SW480 (cell line): ENCODE data around the gene EED.

ENCODE experiments used
- DNase-seq: peaks from one replicate; pipeline ENCODE4 v3.0.0-alpha.2; 2016; ENCODE audit warnings: low spot score

EED gene, protein sequence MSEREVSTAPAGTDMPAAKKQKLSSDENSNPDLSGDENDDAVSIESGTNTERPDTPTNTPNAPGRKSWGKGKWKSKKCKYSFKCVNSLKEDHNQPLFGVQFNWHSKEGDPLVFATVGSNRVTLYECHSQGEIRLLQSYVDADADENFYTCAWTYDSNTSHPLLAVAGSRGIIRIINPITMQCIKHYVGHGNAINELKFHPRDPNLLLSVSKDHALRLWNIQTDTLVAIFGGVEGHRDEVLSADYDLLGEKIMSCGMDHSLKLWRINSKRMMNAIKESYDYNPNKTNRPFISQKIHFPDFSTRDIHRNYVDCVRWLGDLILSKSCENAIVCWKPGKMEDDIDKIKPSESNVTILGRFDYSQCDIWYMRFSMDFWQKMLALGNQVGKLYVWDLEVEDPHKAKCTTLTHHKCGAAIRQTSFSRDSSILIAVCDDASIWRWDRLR

DNA sequence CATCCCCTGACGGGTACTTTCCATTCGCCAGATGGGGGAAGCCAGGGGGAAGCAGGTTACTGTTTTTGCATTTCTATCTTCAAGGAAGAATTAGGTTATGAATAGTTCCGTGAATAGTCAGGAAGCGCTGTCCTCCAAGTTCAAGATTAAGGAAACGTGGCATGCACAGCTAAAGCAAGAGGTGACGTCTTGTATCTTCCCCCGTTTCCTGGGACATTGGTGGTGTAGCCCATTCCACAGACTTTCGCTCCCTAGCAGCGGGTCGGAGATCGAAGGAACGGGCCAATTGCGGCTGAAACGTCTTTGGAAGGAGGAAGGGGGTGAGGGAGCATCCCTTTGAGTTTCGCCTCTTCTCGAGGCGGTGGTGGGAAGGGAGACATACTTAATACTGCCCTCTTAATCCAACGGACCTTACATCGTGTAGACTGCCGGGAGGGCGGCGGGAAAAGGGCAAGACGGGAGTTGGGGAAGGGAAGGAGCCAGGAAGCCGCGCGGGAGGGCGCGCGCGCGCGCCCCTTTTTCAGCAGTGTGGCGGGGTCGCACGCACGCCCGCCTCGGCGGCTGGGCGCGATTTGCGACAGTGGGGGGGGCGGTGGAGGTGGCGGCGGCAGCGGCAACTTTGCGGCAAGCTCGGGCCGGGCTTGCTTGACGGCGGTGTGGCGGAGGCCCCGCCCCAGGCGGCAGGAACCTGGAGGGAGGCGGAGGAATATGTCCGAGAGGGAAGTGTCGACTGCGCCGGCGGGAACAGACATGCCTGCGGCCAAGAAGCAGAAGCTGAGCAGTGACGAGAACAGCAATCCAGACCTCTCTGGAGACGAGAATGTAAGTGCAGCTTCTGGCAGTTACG is at the start of gene EED:
Gene EED (plus strand): TSS at position 232 of the 847 bp plus-strand sequence. CDS start 477 bp downstream, at position 709.
- peak; percentile 95 for DNase-seq

DNA sequence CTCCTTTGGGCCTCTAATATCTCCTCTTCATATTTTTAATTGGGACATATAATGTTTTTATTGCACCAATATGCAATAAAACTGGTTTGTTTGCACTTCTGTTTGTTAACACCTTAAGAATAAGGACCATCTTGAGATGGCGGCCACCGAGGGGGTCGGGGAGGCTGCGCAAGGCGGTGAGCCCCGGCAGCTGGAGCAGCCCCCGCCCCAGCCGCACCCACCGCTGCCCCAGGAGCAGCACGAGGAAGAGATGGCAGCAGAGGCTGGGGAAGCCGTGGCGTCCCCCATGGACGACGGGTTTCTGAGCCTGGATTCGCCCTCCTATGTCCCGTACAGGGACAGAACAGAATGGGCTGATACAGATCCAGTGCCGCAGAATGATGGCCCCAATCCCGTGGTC is 49.6 kb upstream of the EED start:
- DNase-seq = no peak

DNA sequence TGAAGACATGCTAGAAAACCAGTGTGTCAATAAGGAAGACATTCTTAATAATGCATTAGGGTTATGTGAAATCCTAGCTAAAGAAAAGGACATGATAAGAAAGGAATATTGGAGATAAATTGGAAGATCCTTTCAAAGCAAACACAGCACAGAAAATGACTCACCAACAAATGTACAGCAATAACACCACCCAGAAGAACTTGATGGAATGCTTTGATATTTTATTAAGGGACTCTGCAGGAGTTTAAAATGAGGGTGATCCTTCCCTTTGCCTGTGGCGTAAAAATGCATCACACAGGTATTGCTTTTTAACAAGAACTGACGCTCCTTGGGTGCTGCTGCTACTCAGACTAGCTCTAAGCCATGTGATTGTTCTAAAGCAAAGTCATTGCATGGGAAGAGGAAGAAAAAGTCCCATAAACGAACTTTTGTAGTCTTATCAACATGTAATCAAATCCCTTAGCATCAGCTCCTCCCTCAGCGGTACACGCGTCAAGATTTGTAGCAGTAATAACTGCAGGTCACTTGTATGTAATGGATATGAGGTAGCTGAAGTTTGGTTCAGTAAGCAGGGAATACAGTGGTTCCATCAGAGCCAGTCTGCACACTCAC is 48.4 kb upstream of the EED start:
- peak; percentile 23 for DNase-seq

DNA sequence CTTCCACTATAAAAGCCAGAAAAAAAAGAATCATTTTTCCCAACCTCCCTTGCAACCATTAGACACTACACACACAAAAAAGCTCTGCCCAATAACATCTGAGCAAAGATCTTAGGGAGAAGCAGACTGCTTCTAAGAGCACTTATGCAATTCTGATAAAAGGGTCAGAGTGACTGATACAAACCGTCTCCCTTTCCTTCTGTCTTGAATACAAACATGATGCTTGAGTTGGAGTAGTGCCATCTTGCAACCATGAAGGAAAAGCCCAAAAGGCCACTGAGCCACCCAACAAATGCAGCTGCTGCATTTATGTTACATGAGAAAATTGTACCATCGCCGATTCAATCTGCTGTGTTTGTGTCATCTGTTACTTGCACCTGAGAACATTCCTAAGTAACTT is 47.6 kb upstream of the EED start:
- no peak for DNase-seq

DNA sequence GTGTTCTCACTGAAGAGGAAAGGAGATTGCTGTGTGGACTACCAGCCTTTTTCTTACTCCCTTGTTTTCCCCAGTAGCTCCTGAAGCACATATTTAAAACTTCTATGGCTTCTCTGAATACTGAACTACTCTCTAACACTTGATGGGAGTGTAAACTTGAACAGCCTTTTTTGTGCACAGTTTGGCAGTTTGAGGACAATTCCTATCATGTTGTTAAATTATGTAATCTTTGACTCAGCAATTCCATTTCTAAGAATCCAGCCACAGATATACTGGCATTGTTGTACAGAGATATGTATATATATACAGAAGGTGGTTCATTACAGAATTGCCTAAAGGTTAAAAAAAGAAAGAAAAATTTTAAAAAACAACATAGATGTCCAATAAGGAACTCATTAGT is 47.1 kb upstream of the EED start:
- no peak for DNase-seq

DNA sequence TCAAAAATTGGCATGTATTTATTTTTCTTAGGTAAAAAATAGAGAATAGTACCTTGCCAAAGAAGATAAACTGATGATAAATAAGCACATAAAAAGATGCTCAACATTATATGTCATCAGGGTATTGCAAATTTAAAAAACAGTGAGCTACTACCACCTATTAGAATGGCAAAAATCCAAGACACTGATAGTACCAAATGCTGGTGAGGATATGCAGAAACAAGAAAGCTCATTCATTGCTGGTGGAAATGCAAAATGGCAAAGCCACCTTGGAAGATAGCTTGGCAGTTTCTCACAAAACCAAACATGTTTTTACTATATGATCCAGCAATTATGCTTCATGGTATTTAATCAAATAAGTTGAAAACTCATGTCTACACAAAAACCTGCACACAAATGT is 46.4 kb upstream of the EED start:
- DNase-seq = no peak

DNA sequence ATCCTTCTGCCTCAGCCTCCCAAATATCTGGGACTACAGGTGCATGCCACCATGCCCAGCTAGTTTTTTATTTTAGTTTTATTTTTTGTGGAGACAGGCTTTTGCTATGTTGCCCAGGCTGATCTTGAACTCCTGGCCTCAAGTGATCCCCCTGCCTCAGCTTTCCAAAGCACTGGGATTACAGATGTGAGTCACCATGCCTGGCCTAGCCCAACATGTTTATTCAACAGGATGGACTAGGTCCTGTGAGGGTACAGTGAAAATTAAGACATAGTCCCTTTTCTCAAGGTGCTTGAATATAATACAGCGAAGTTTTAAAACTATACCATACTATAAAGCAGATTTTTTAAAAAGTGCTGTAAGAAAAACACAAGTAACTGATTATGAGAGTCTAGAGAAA is 45.2 kb upstream of the EED start:
- no peak for DNase-seq

DNA sequence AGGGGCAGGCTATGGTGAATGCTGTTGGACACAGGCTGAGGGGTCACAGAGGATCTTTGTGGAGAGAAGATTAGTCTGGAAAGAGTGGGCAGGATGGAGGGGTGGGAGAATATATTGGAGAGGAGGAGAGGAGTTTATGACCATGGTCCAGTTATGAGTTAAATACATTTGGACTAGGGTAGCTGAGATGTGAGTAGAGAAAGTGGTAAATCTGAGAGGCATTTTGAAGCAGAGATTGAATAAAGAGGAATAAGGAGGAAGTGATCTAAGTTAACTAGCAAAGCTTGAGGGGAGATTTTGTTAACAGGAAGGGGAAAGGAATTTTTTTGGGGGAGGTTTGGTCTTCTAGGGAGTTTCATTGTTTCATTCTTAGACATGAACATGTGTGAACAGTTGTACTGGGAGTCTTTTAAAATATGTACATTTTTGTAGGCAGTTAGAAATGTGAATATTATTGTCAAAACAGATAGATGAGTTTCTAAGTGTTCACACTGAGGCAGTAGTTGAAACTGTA is 43.1 kb upstream of the EED start:
- DNase-seq = no peak

DNA sequence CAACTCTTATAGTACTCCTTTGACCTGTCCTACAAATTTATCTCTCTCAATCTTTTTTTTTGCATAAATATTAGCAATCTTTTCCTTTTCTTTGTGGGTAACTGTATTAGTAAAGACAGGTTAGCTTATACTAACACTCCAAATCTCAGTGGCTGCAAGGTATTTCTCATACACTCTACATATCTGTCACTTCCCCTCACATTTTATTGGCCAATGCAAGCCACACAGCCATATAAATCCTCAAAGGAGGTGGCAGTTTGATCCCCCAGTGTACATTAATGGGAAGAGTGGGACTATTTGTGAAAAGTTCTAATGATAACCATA is 42.6 kb upstream of the EED start:
- peak; percentile 42 for DNase-seq

DNA sequence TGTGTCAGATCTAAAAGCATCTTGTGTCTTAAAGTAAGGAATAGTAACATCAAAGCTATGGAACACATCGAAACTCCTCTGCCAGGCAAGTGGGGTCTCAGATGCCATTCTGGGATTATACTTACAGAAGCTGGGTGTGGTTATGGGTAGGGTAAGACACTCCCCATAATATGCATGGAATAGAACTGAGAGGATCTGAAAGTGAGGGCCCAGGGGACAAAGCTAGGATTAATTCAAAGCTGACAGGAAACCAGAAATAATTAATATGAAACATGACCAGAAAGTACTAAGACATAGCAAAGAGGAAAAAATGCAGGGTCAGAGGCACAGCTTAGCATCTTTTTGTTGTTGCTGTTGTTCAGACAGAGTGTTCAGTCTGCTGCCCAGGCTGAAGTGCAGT is 40.2 kb upstream of the EED start:
- DNase-seq = no peak

DNA sequence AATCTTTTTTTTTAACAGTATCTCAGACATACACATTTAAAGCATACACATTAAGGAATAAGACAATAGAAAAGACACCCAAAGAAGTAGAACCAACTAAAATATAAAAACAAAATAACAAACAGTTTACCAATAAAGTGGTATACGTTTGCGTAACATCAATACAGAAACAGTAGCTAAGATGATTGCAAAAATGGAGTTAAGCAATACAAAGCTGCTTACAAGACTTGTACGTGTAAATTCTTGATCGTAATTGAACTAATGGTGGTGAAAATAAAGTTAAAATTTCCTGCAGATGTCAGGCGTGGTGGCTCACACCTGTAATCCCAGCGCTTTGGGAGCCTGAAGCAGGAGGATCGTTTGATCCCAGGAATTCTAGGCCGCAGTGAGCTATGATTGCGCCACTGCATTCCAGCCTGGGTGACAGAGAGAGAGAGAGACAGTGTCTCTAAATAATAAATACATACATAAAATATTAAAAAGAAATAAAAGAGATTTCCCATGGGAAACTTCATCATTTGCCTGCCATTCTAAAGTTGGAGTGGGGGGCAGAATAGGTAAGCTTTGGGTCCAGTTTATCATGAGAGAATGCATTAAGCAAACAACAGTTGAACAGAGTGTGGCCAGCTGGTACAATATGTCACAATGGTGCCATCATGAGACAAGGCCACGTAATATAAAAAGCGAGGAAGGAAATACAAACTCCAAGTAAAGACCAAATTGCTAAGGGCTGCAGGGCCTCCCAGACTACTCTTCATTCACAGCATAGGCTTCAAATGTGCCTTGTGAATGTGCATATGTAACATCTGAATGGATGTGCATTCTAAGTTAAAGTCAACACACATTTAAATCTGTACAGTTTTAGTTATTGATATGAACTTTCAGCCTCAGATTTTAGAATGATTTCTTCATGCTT is 38.9 kb upstream of the EED start:
- DNase-seq = no peak

DNA sequence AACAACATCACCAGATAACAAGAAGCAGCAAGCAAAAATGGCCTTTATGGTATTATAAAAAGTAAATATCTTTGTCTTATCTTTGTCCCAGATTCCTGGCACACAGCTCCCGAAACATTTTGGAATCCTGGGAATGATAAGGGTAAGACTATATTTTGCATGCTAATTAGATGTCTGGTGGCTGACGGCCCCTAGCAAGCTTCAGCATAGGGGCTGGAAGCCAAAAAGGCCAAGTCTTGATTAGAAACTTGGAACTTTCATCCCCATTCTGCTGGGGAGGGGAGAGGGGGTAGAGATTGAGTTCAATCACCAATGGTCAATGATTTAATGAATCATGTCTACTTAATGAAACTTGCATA is 38.2 kb upstream of the EED start:
- DNase-seq = no peak

DNA sequence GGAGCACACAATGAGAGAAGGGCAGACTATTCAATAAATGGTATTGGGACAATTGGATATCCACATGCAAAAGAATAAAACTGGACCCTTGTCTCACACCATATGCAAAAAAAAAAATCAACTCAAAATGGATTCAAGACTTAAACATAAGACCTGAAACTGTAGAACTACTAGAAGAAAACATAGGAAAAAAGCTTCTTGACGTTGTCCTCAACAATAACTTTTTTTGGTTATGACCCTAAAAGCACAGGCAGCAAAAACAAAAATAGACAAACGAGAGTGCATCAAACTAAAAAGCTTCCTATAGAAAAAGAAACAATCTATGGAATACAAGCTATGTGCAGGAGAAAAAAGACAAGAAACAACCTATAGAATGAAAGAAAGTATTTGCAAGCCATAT is 37.1 kb upstream of the EED start:
- no peak for DNase-seq

DNA sequence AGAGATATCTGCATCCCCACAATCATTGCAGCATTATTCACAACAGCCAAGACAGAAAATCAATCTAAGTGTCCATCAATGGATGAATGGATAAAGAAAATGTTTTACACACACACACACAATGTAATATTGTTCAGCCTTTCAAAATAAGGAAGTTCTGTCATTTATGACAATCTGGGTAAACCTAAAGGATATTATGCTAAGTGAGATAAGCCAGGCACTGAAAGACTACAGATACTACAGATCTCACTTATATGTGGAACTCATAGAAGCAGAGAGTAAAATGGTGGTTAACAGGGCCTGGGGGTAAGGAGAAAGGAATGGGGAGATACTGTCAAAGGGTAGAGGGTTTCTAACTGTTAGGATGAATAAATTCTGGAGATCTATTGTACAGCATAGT is 36.0 kb upstream of the EED start:
- no peak for DNase-seq

DNA sequence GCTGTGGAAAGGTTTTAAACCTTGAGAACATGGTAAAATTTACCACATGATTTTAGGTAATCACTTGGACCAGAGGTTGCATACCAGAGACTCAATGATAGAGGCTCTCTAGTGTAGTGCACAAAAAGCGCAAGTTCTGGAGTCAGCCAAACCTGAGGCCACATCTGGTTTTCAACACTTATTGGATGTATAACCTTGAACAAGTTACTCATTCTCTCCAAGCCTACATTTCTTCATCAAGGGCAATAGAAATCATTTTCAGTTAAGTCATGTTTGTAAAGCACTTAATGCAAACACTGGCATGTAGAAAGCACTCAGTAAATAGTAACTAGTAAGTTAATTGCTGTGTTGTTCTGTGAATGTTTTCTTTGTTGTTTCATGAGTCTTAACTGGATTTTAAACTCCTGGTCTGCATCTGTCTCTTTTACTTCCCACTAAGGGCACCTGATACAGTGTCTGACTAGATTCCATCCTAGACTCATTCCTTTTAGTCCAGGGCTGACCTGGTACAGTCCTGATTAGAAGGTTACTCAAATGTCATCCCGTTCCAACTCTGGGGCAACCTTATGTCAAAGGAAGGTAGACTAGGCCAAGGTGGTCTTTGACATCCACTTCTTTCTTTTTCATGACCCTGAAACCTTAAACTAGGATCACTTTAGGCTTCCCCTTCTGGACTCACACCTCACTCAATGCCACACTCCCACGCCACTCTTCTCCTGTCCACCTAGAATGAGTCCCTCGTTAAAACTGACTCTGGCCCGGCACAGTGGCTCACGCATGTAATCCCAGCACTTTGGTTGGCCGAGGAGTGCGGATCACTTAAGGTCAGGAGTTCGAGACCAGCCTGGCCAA is 34.5 kb upstream of the EED start:
- DNase-seq = no peak

DNA sequence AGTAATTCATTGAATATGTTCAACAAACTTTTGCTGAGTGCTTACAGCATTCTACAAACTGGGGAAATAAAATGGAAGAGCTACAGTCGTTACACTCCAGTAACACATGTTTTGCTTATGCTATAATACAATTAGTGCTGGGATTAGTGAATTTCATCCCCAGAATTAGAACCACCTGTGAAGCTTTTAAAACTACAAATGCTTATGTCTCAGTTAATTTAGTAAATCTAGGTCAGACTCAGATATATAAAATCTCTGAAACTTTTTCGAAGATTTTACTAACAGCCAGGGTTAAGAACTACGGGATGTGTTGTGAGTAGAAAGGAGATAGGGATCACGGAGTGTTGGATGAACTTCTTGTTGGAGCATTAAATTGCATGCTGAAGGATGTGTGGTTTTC is 33.7 kb upstream of the EED start:
- no peak for DNase-seq

DNA sequence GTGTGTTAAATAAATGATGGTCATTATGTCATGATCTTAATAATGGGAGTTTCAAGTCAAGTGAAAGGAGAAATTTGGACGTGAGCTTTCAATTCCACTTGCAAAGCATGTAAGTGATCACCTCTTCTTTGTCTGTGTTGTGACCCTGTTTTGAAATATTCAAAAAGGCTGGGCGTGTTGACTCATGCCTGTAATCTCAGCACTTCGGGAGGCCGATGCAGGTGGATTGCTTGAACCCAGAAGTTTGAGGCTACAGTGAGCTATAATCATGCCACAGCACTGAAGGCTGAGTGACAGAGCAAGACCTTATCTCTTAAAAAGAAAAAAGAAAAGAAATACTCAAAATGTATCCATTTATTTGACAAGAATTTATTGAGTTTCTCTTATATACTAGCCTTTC is 32.9 kb upstream of the EED start:
- no peak for DNase-seq

DNA sequence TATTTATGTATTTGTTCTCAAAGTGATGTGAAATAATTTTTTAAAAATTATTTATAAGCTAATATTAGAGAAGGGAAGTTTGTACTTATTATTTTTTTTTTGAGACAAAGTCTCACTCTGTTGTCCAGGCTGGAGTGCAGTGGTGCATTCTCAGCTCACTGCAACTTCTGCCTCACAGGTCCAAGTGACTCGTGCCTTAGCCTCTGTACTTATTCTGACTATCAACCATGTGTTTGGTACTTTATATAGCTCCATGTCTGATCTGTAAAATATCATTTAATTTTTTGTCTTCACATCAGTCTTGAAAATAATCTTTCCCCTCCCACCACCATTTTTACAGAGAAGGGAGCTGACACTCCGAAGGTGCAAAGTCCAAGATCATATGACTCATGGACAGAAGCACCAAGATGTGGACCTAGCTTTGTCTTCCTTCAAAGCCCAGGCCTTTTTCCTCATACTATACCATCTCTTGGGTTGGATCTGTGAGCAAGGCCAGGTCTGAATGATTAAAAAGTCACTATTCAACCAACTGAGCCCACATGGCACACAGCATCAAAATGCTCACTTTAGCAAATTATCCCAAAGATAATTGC is 32.4 kb upstream of the EED start:
- no peak for DNase-seq

DNA sequence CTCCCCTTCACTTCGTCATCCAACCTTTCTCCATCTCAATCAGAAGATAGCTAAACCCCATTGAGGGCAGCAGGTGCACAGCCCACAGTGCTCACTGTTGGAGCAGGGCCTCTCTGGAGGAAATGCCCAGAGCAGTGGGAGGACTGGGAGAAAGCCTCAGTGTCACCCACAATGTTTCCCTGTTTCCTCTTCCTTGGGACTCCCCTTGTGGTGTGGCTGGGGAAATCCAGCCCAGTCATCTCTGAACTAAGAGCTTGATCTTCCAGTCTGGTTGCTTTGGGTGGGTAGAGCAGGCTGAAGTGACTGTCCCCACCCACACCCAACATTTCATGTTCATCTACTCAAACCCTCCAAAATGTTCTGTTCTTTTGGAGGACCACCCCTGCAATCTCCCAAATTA is 29.8 kb upstream of the EED start:
- DNase-seq = no peak
